Liver (tissue), 9 donors: Measurements from ENCODE around the gene PDE9A. TPM values are rescaled to one million over a fixed set of nuclear protein-coding genes. Genes with fewer than 3 reads are reported as not detected.

Experiments
- DNase-seq: peaks from one replicate; pipeline ENCODE4 v3.0.0-alpha.2; 2017; ENCODE audit warnings: low spot score
- H3K27ac ChIP-seq, 2 donors: one replicate each; pipeline ENCODE4 v1.7.0; 2013; ENCODE audit warnings: inconsistent platforms in 2 of 2, low read length in 2 of 2, control low read depth in 1 of 2, low read depth in 1 of 2, mild to moderate bottlenecking in 1 of 2
- H3K27me3 ChIP-seq, 4 donors: one replicate each; pipeline versions ENCODE4 v1.6.1 to v1.7.0; 2013; ENCODE audit warnings: low read length in 3 of 4, inconsistent platforms in 1 of 4, mild to moderate bottlenecking in 1 of 4, moderate library complexity in 1 of 4; ENCODE audit not compliant: control insufficient read depth in 4 of 4, insufficient read depth in 4 of 4
- H3K36me3 ChIP-seq, 4 donors: one replicate each; pipeline versions ENCODE4 v1.6.1 to v1.7.0; 2013; ENCODE audit warnings: low read length in 3 of 4, mild to moderate bottlenecking in 3 of 4, low read depth in 1 of 4, moderate library complexity in 1 of 4; ENCODE audit not compliant: control insufficient read depth in 4 of 4, insufficient read depth in 3 of 4
- H3K4me1 ChIP-seq, 4 donors: one replicate each; pipeline versions ENCODE4 v1.6.1 to v1.7.0; 2013; ENCODE audit warnings: low read length in 3 of 4, mild to moderate bottlenecking in 3 of 4, moderate library complexity in 1 of 4; ENCODE audit not compliant: control insufficient read depth in 4 of 4, insufficient read depth in 4 of 4
- H3K4me3 ChIP-seq, 3 donors: one replicate each; pipeline versions ENCODE4 v1.6.1 to v1.7.0; 2013; ENCODE audit warnings: low read length in 3 of 3, control low read depth in 1 of 3, low read depth in 1 of 3, mild to moderate bottlenecking in 1 of 3
- H3K9ac ChIP-seq, 2 donors: one replicate each; pipeline ENCODE4 v1.7.0; 2013; ENCODE audit warnings: low read length in 2 of 2, mild to moderate bottlenecking in 2 of 2, moderate library complexity in 2 of 2, control low read depth in 1 of 2, low read depth in 1 of 2
- H3K9me3 ChIP-seq, 4 donors: one replicate each; pipeline versions ENCODE4 v1.6.1 to v1.7.0; 2013; ENCODE audit warnings: low read length in 3 of 4; ENCODE audit not compliant: control insufficient read depth in 4 of 4
- ATF3 ChIP-seq: IDR thresholded peaks from 2 replicates; pipeline ENCODE4 v1.6.1; 2016; ENCODE audit warnings: antibody characterized with exemption
- CTCF ChIP-seq: fragments of 150-350 bp; IDR thresholded peaks from 2 replicates; pipeline ENCODE4 v1.5.1; 2017; ENCODE audit warnings: improper control_type of control experiment, low read depth, low read length; ENCODE audit not compliant: missing input control
- EGR1 ChIP-seq, 2 donors: IDR thresholded peaks; 2 replicates each; pipeline ENCODE4 v1.6.1; 2016 to 2018; ENCODE audit warnings: antibody characterized with exemption in 2 of 2, low read depth in 2 of 2
- FOXA1 ChIP-seq: IDR thresholded peaks from 2 replicates; pipeline ENCODE4 v1.6.1; 2016; ENCODE audit warnings: antibody characterized with exemption
- FOXA2 ChIP-seq: IDR thresholded peaks from 2 replicates; pipeline ENCODE4 v1.6.1; 2016; ENCODE audit warnings: antibody characterized with exemption
- GABPA ChIP-seq, 2 donors: IDR thresholded peaks in 1 of 2; conservative IDR thresholded peaks in 1 of 2; 2 replicates each; pipeline ENCODE4 v1.6.1; 2016; ENCODE audit warnings: antibody characterized with exemption in 2 of 2, mild to moderate bottlenecking in 1 of 2, moderate library complexity in 1 of 2
- HNF4A ChIP-seq, 2 donors: conservative IDR thresholded peaks; 2 replicates each; pipeline ENCODE4 v1.6.1; 2016; ENCODE audit warnings: antibody characterized with exemption in 2 of 2, mild to moderate bottlenecking in 2 of 2
- HNF4G ChIP-seq: IDR thresholded peaks from 2 replicates; pipeline ENCODE4 v1.6.1; 2016; ENCODE audit warnings: antibody characterized with exemption
- JUND ChIP-seq, 2 donors: IDR thresholded peaks; 2 replicates each; pipeline ENCODE4 v1.6.1; 2016; ENCODE audit warnings: antibody characterized with exemption in 2 of 2
- MAX ChIP-seq: IDR thresholded peaks from 2 replicates; pipeline ENCODE4 v1.6.1; 2016; ENCODE audit warnings: antibody characterized with exemption
- NR2F2 ChIP-seq: IDR thresholded peaks from 2 replicates; pipeline ENCODE4 v1.6.1; 2016; ENCODE audit warnings: antibody characterized with exemption
- RAD21 ChIP-seq, 2 donors: IDR thresholded peaks; 2 replicates each; pipeline ENCODE4 v1.6.1; 2016; ENCODE audit warnings: antibody characterized with exemption in 2 of 2, mild to moderate bottlenecking in 2 of 2
- REST ChIP-seq: IDR thresholded peaks from 2 replicates; pipeline ENCODE4 v1.6.1; 2016; ENCODE audit warnings: antibody characterized with exemption, mild to moderate bottlenecking
- RXRA ChIP-seq, 2 donors: IDR thresholded peaks; 2 replicates each; pipeline ENCODE4 v1.6.1; 2017 to 2018; ENCODE audit warnings: antibody characterized with exemption in 2 of 2, mild to moderate bottlenecking in 1 of 2
- SP1 ChIP-seq: IDR thresholded peaks from 2 replicates; pipeline ENCODE4 v1.6.1; 2018; ENCODE audit warnings: antibody characterized with exemption, mild to moderate bottlenecking
- TAF1 ChIP-seq: conservative IDR thresholded peaks from 2 replicates; pipeline ENCODE4 v1.6.1; 2016; ENCODE audit warnings: antibody characterized with exemption, mild to moderate bottlenecking
- YY1 ChIP-seq: IDR thresholded peaks from 2 replicates; pipeline ENCODE4 v1.6.1; 2016; ENCODE audit warnings: antibody characterized with exemption, mild to moderate bottlenecking
- ZBTB33 ChIP-seq: IDR thresholded peaks from 2 replicates; pipeline ENCODE4 v1.6.1; 2016; ENCODE audit warnings: antibody characterized with exemption
- WGBS: extraction: QIAGEN DNeasy Blood & Tissue Kit; methylation state at CpG from one replicate; pipeline ENCODE4 v1.1.7; 2013; 5-methylcytosine and 5-hydroxymethylcytosine counted together
- polyA plus RNA-seq, 2 donors: library from polyadenylated mRNA; stranded (reverse) in 1 of 2; unstranded in 1 of 2; fragments of 200-250 nt in 1 of 2; fragments of >200 nt in 1 of 2; fragmentation: Nextera tagmentation in 1 of 2; extraction: Ambion mirVana in 1 of 2; gene quantifications; one replicate each; pipeline versions ENCODE4 v1.2.1 to v1.2.3, GENCODE V29; 2013 to 2015
- total RNA-seq, 2 donors: library from RNA; depleted of rRNA; stranded (reverse); fragments of >200 nt; gene quantifications; one replicate each; pipeline ENCODE4 v1.2.3, GENCODE V29; 2014
- donor health status: healthy.
- donor health status: healthy.
- donor health status: healthy.
- donor health status: healthy.
- donor health status: healthy.

PDE9A gene
- total and polyA plus RNA-seq, 4 donors = 1.5 to 4.2 (median 2.7) TPM

- H3K27me3 ChIP-seq = peaks cover 0 to 2% (median 0%) of the 10 kb centered on the region in 4 donors
- no peak overlapping the region for H3K27ac ChIP-seq
- WGBS = 81% methylated on average over 20 of the region's 20 CpGs
- H3K36me3 ChIP-seq = no peaks in the 10 kb centered on the region
- H3K9ac ChIP-seq = no peak overlapping the region
- no peak overlapping the region for H3K4me3 ChIP-seq
- peaks cover 0 to 9% (median 6%) of the 10 kb centered on the region in 4 donors for H3K4me1 ChIP-seq
- TF ChIP-seq HNF4G (no peak), JUND (IDR thresholded peaks at IDR 0.05) (no peak), ZBTB33 (no peak), YY1 (no peak), REST (no peak), RAD21 (IDR thresholded peaks at IDR 0.05) (no peak), NR2F2 (no peak), RXRA (IDR thresholded peaks at IDR 0.05) (no peak), MAX (no peak), TAF1 (no peak), HNF4A (conservative IDR thresholded peaks at IDR 0.05) (no peak), CTCF (no peak), FOXA1 (no peak), SP1 (no peak), GABPA (IDR thresholded peaks at IDR 0.05 in 1 of 2, conservative IDR thresholded peaks at IDR 0.05 in 1 of 2) (no peak), EGR1 (IDR thresholded peaks at IDR 0.05; ENCODE audit: low read depth in 2 of 2) (no peak), ATF3 (no peak), FOXA2 (no peak)
- no peak for DNase-seq
- no peaks in the 10 kb centered on the region for H3K9me3 ChIP-seq
Measured at GRCh38 chr21:42677339-42678321, 24.2 kb downstream of the PDE9A start.
